Neural progenitor cell (in vitro differentiated cells): ENCODE results near the gene ARL8A. TPM values are rescaled to one million over a fixed set of nuclear protein-coding genes. Genes with fewer than 3 reads are reported as not detected.
"Not testable (repeated sequence)": the region's sequence is repeated elsewhere in the genome, so short reads cannot be mapped to it uniquely, and the experiment has no call there.

Experiments
- DNase-seq: peaks from one replicate; pipeline ENCODE4 v3.0.0-alpha.2; 2016; ENCODE audit warnings: low spot score
- H2AFZ ChIP-seq: fragments of 200-600 bp; sonication (generic); replicated peaks from 2 replicates; pipeline ENCODE4 v1.6.1; 2016; ENCODE audit warnings: antibody characterized with exemption
- H3F3A ChIP-seq: fragments of 200-600 bp; sonication (generic); 2 replicates; pipeline ENCODE4 v1.6.1; 2016; ENCODE audit warnings: antibody characterized with exemption, low read depth
- H3K27ac ChIP-seq: fragments of 200-600 bp; sonication (generic); 2 replicates; pipeline ENCODE4 v1.5.1; 2016; ENCODE audit warnings: mild to moderate bottlenecking
- H3K27me3 ChIP-seq: fragments of 200-600 bp; sonication (generic); 2 replicates; pipeline ENCODE4 v1.6.1; 2016; ENCODE audit warnings: mild to moderate bottlenecking, moderate library complexity
- H3K36me3 ChIP-seq: fragments of 200-600 bp; sonication (generic); 2 replicates; pipeline ENCODE4 v1.5.1; 2016
- H3K4me1 ChIP-seq: fragments of 200-600 bp; sonication (generic); 2 replicates; pipeline ENCODE4 v1.6.1; 2016; ENCODE audit warnings: mixed run types
- H3K4me2 ChIP-seq: fragments of 200-600 bp; sonication (generic); 2 replicates; pipeline ENCODE4 v1.6.1; 2016
- H3K4me3 ChIP-seq: fragments of 200-600 bp; sonication (generic); 2 replicates; pipeline ENCODE4 v1.5.1; 2016
- H3K79me2 ChIP-seq: fragments of 200-600 bp; sonication (generic); 2 replicates; pipeline ENCODE4 v1.6.1; 2016; ENCODE audit warnings: low read depth
- H3K9ac ChIP-seq: fragments of 200-600 bp; sonication (generic); 2 replicates; pipeline ENCODE4 v1.6.1; 2016
- H3K9me3 ChIP-seq: fragments of 200-600 bp; sonication (generic); 2 replicates; pipeline ENCODE4 v1.5.1; 2016; ENCODE audit warnings: low read depth
- H4K20me1 ChIP-seq: fragments of 200-600 bp; sonication (generic); 2 replicates; pipeline ENCODE4 v1.6.1; 2016; ENCODE audit warnings: low read depth
- H3K27ac Mint-ChIP-seq: 3 replicates; pipeline ENCODE4 v1.8.0; 2021; ENCODE audit warnings: mixed read lengths
- H3K27me3 Mint-ChIP-seq: 2 replicates; pipeline ENCODE4 v1.8.0; 2022; ENCODE audit warnings: low read depth, mild to moderate bottlenecking, inconsistent platforms, moderate library complexity, mixed read lengths; ENCODE audit not compliant: insufficient read depth
- H3K36me3 Mint-ChIP-seq: 3 replicates; pipeline ENCODE4 v1.8.0; 2021; ENCODE audit warnings: mixed read lengths
- H3K4me1 Mint-ChIP-seq: 3 replicates; pipeline ENCODE4 v1.8.0; 2021; ENCODE audit warnings: mixed read lengths
- H3K4me3 Mint-ChIP-seq: 3 replicates; pipeline ENCODE4 v1.8.0; 2021; ENCODE audit warnings: mild to moderate bottlenecking, moderate library complexity, mixed read lengths
- H3K9me3 Mint-ChIP-seq: 3 replicates; pipeline ENCODE4 v1.8.0; 2020; ENCODE audit warnings: mixed read lengths
- EZH2 ChIP-seq: fragments of 200-600 bp; sonication (generic); IDR thresholded peaks from 2 replicates; pipeline ENCODE4 v1.6.1; 2017; ENCODE audit warnings: antibody characterized with exemption, mild to moderate bottlenecking, moderate library complexity
- EZH2phosphoT487 ChIP-seq: fragments of 200-600 bp; sonication (generic); IDR thresholded peaks from 2 replicates; pipeline ENCODE4 v1.6.1; 2017; ENCODE audit warnings: antibody characterized with exemption
- total RNA-seq: library from RNA; depleted of rRNA; stranded (reverse); fragments of >200 nt; gene quantifications from 2 replicates; pipeline ENCODE4 v1.2.3, GENCODE V29; 2015; ENCODE audit warnings: low replicate concordance
- TF ChIP-seq, protein P1 (sequence below): fragments of 200-600 bp; sonication (generic); IDR thresholded peaks from 2 replicates; pipeline ENCODE4 v1.5.1; 2017; ENCODE audit warnings: antibody characterized with exemption, mild to moderate bottlenecking

ARL8A gene
- total RNA-seq, 1 donor from 2014 or later, result 13.3 TPM

DNA sequence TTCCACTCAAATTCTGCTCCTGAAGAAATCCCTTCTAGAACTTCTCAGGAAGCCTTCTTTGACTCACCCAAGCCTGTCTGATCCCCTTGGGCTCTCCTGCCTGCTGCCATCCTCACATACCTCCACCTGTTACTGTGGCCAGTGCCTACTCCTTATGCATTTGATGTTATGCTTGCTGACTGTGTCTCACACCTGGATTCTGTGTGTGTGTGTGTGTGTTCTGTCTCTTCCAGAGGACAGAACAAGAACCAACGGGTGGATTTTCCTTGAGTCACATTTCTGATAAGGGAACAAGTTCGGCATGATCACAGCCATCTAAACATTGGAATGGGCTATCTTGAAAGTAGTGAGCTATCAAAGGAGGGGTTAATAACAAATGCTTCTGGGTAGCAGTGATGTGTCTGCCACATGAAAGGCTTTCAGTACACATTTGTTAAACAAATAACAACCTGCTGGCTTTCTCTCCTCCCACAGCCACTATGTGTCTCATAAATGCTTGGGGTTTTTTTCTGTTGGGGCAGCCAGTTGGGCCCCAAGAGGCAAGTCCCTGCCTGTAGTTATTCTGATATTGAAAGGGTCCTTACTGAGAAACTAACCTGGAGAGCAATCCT lies 30.7 kb downstream of the ARL8A start:
- no peak overlapping the region for H3K4me3 ChIP-seq
- peaks cover 10% of the 10 kb centered on the region for H3K4me1 ChIP-seq
- H2AFZ ChIP-seq, result no peak overlapping the region
- H3K27ac ChIP-seq, result no peak overlapping the region
- no peaks in the 10 kb centered on the region for H3F3A ChIP-seq
- Mint-ChIP-seq H3K4me3 (no peak overlapping the region), H3K36me3 (no peaks in the 10 kb centered on the region), H3K27ac (no peak overlapping the region), H3K4me1 (peaks cover 20% of the 10 kb centered on the region), H3K9me3 (no peaks in the 10 kb centered on the region), H3K27me3 (peaks cover 2% of the 10 kb centered on the region)
- TF ChIP-seq EZH2 (no peak), EZH2phosphoT487 (no peak)
- TF ChIP-seq, protein P1, sequence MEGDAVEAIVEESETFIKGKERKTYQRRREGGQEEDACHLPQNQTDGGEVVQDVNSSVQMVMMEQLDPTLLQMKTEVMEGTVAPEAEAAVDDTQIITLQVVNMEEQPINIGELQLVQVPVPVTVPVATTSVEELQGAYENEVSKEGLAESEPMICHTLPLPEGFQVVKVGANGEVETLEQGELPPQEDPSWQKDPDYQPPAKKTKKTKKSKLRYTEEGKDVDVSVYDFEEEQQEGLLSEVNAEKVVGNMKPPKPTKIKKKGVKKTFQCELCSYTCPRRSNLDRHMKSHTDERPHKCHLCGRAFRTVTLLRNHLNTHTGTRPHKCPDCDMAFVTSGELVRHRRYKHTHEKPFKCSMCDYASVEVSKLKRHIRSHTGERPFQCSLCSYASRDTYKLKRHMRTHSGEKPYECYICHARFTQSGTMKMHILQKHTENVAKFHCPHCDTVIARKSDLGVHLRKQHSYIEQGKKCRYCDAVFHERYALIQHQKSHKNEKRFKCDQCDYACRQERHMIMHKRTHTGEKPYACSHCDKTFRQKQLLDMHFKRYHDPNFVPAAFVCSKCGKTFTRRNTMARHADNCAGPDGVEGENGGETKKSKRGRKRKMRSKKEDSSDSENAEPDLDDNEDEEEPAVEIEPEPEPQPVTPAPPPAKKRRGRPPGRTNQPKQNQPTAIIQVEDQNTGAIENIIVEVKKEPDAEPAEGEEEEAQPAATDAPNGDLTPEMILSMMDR, result no peak
- no peaks in the 10 kb centered on the region for H3K27me3 ChIP-seq
- H3K4me2 ChIP-seq, result no peak overlapping the region
- H3K9ac ChIP-seq, result no peak overlapping the region
- no peaks in the 10 kb centered on the region for H3K79me2 ChIP-seq
- no peak for DNase-seq
- no peaks in the 10 kb centered on the region for H3K9me3 ChIP-seq
- H4K20me1 ChIP-seq, result no peaks in the 10 kb centered on the region
- H3K36me3 ChIP-seq, result no peaks in the 10 kb centered on the region

DNA sequence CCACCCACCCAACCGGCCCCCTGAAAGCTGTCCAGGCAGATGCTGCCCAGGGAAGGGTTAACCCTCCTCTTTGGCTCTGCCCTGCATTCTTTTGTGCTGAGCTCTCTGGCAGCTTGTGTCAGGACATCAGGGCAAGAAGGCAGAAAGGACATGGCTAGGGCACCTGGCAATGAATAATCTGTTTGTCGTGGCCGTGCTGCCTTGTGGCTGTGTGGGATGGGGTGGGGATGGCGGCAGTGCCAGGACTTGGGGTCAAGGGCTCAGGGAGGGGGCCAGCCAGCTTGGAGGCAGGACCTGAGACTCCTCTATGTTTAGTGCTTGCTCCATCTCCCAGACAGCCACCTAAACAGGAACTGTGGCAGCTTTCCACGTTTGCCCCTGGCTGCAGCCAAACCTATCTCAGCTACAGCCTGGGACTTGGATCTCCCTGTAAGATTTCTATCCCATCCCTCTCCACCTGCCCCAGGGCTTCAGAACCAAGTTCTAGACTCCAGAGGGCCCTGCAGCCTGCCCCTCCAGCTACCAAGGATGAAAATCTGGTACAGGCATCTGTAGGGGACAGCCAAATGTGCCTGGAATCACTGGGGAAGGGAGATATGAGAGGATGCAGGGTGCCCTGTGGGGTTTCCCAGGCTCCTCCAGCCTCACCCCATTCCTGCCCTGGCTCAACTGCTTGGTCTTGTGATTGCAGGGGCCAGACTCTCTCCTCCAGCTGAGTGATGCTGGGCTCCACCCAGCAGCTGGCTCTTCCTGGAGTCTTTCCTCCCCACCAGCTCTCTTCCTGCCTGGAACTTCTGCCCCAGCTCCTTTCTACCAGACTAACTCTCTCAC lies 31.5 kb downstream of the ARL8A start:
- Histone ChIP-seq H3K9ac (no peak overlapping the region), H3K9me3 (no peaks in the 10 kb centered on the region), H3F3A (peaks cover 1% of the 10 kb centered on the region), H3K27me3 (no peaks in the 10 kb centered on the region), H2AFZ (no peak overlapping the region), H3K4me2 (no peak overlapping the region), H3K27ac (no peak overlapping the region), H3K4me3 (no peak overlapping the region), H4K20me1 (no peaks in the 10 kb centered on the region), H3K4me1 (peaks cover 11% of the 10 kb centered on the region), H3K36me3 (no peaks in the 10 kb centered on the region), H3K79me2 (no peaks in the 10 kb centered on the region)
- Mint-ChIP-seq H3K4me1 (peaks cover 26% of the 10 kb centered on the region), H3K27me3 (peaks cover 6% of the 10 kb centered on the region), H3K9me3 (no peaks in the 10 kb centered on the region), H3K27ac (peak overlapping the region; percentile 89), H3K36me3 (no peaks in the 10 kb centered on the region), H3K4me3 (no peak overlapping the region)
- DNase-seq, result no peak
- TF ChIP-seq, protein P1, result no peak
- TF ChIP-seq EZH2phosphoT487, result no peak
- TF ChIP-seq EZH2, result no peak

DNA sequence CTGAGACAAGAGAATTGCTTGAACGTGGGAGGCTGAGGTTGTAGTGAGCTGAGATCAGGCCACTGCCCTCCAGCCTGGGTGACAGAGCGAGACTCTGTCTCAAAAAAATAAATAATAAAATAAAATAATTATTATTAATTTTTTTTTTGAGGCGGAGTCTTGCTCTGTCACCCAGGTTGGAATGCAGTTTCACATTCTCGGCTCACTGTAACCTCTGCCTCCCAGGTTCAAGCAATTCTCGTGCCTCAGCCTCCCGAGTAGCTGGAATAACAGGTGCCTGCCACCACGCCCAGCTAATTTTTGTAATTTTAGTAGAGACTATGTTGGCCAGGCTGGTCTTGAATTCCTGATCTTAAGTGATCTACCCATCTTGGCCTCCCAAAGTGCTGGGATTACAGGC lies 32.9 kb downstream of the ARL8A start:
- not testable (repeated sequence) for H3K4me3 Mint-ChIP-seq, H3K27ac Mint-ChIP-seq, H3K9me3 Mint-ChIP-seq

DNA sequence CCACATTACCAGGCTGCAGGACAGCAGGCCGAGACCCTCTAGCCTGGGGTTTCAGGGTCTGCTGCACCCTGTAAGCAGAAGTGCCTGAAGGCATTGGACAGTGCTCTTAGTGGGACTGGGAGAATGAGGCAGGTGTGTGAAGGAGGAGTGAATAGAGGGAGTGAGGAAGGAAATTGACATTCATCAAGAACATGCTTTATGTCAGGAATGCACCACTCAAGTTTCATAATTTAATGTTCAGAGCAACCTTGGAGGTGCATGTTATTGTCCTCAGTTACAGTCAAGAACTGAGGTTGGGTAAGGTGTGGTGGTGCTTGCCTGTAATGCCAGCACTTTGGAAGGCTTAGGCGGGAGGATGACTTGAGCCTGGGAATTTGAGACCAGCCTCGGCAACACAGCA lies 33.6 kb downstream of the ARL8A start:
- Histone ChIP-seq H3K4me3 (no peak overlapping the region), H3K27ac (no peak overlapping the region), H3F3A (peaks cover 14% of the 10 kb centered on the region), H3K79me2 (no peaks in the 10 kb centered on the region), H3K27me3 (no peaks in the 10 kb centered on the region), H3K9ac (no peak overlapping the region), H2AFZ (no peak overlapping the region), H3K36me3 (no peaks in the 10 kb centered on the region), H3K4me1 (peaks cover 32% of the 10 kb centered on the region), H3K9me3 (no peaks in the 10 kb centered on the region), H4K20me1 (no peaks in the 10 kb centered on the region), H3K4me2 (no peak overlapping the region)
- TF ChIP-seq EZH2phosphoT487 (no peak), EZH2 (no peak)
- TF ChIP-seq, protein P1, result no peak
- no peak overlapping the region for H3K4me3 Mint-ChIP-seq
- DNase-seq, result no peak
- H3K27ac Mint-ChIP-seq, result peak overlapping the region; percentile 89
- H3K27me3 Mint-ChIP-seq, result peaks cover 11% of the 10 kb centered on the region
- no peaks in the 10 kb centered on the region for H3K36me3 Mint-ChIP-seq
- H3K4me1 Mint-ChIP-seq, result peaks cover 42% of the 10 kb centered on the region
- H3K9me3 Mint-ChIP-seq, result no peaks in the 10 kb centered on the region

More for the DNA sequence above, 32.9 kb downstream of the ARL8A start:
- not testable (repeated sequence) for DNase-seq, H3K36me3 Mint-ChIP-seq, H3K9me3 ChIP-seq, H3K36me3 ChIP-seq, H2AFZ ChIP-seq, H3K4me2 ChIP-seq, H3K27me3 ChIP-seq, H3K79me2 ChIP-seq, H4K20me1 ChIP-seq, H3K27ac ChIP-seq, H3K9ac ChIP-seq, H3K4me3 ChIP-seq
- Histone ChIP-seq H3K4me1 (peaks cover 25% of the 10 kb centered on the region), H3F3A (peaks cover 11% of the 10 kb centered on the region)
- Mint-ChIP-seq H3K27me3 (peaks cover 11% of the 10 kb centered on the region), H3K4me1 (peaks cover 39% of the 10 kb centered on the region)
